EH (cell line): ENCODE measurements around the gene RUFY3.
"Not testable (repeated sequence)": the region's sequence is repeated elsewhere in the genome, so short reads cannot be mapped to it uniquely, and the experiment has no call there.

Experiments used
- DNase-seq: peaks from one replicate; pipeline ENCODE4 v3.0.0-alpha.2; 2015; ENCODE audit warnings: low read depth

RUFY3 gene, protein sequence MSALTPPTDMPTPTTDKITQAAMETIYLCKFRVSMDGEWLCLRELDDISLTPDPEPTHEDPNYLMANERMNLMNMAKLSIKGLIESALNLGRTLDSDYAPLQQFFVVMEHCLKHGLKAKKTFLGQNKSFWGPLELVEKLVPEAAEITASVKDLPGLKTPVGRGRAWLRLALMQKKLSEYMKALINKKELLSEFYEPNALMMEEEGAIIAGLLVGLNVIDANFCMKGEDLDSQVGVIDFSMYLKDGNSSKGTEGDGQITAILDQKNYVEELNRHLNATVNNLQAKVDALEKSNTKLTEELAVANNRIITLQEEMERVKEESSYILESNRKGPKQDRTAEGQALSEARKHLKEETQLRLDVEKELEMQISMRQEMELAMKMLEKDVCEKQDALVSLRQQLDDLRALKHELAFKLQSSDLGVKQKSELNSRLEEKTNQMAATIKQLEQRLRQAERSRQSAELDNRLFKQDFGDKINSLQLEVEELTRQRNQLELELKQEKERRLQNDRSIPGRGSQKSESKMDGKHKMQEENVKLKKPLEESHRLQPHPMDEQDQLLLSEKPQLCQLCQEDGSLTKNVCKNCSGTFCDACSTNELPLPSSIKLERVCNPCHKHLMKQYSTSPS

DNA sequence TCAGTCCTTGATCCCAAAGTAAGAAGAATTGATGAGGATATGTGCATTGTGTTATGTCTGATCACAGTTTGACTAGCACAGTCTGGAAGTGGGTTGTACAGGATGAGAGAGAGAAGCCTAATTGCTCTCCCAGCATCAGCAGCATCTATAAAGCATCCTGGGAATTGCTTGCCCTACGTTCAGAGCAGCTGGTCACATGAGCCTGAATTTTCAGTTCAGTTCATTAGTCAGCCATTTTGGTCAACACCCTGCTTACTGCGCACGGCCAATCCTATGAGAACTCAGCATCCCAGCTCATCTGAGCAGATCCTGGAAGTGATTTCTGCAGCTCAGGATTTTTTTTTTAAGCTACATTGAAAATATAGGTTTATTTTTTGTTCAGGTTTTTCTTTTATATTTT lies at the start of gene RUFY3:
TSS of gene RUFY3 (plus strand) at position 218 of the 400 bp plus-strand sequence. CDS start 610 bp downstream, outside the sequence.
- peak; percentile 96 for DNase-seq

DNA sequence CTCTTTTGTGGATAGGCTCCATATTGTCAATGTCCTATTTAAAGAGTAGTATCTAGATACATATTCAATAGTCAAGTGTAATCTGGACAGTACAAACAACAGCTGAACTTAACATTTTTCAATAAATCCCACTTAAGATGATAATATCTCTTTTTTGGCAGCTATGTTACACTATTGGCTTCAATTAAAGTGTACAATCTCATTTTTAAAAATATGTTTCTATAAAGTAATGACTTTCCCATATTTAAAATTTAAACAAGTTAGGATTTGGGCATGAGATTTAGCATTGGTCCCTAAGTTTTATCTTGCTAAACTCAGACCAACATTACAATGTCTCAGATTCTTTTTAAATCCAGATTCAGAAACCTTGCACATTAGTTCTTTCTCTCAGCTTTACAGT lies 47.6 kb upstream of the RUFY3 start:
- no peak for DNase-seq

DNA sequence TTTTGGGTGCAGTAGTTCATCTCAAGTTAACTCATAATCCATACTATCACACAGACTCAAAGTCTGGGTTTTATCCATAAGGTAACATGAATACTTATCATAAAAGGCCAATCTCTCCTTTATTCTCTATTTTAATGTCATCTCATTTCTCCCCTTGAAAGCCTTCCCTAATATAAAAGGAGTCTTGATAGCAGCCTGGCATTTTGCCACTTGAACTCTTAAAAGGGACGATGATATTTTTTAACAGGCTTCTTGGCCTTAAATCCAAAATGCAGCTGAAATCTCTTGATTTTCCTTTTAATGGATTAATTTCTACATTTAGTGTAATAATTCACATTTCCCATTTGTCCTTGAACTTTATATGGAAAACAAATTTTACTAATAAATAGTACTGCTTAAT lies 47.0 kb upstream of the RUFY3 start:
- DNase-seq = no peak

DNA sequence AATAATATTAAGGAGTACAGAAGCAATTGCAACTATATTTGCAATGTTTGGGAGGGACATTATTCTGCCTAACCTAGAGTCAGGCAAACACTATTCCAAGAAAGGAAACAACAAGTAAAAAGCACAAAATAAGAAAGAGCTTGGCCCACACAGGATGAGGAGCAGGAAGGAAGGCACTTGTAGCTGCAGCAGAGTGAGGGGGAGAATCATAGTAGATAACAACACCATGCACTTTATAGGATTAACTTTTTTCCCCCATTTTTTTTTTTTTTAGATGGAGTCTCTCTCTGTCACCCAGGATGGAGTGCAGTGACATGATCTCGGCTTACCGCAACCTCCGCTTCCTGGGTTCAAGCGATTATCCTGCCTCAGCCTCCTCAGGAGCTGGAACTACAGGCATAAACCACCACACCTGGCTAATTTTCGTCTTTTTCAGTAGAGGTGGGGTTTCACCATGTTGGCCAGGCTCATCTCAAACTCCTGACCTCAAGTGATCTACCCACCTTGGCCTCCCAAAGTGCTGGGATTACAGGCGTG lies 45.1 kb upstream of the RUFY3 start:
- DNase-seq = no peak

DNA sequence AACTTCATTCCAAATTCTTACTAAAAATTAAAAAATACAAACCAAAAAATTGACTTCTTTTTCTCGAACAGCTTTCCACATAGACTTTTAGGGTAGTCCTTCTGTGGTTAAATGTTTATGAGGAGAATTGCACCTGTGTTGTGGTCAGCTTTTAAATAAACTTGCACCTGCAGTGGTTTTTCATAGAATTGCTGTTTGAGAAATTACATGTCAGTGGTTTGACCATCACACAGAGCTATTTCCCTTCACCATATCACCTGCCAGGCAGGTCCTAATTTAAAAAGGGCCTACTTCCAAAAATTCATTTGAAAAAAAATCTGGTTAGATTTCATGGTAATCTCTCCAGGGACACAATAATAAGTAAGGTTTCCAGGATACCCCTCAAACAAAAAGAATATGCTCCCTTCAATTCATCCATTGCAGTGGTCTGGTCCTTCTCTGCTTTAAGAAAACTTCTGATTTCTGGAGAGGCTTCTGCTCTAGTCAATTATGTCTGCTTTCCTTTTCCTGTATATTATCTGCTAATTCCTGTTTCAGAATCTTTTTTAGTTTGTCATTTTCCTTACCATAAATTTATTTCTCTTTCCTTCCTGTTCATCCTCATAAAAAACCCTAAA lies 43.3 kb upstream of the RUFY3 start:
- DNase-seq = no peak

DNA sequence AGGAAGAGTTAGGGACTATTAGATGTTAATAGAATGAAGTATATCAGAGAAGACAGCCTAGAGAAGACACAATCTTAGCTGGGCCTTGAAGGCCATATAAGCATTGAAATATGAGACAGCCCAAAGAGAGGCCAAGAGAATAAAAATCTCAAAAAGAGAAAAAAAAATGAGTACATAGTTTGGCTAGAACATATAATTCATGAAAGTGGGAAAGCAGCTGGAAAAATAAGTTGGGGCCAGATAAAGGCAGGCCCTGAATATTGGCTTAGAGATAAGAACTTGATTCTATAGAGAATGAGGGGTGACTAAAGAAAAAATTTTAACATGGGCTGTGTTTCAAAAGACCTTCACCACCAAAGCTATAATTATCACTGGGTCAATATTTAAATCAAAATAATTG lies 40.8 kb upstream of the RUFY3 start:
- no peak for DNase-seq

DNA sequence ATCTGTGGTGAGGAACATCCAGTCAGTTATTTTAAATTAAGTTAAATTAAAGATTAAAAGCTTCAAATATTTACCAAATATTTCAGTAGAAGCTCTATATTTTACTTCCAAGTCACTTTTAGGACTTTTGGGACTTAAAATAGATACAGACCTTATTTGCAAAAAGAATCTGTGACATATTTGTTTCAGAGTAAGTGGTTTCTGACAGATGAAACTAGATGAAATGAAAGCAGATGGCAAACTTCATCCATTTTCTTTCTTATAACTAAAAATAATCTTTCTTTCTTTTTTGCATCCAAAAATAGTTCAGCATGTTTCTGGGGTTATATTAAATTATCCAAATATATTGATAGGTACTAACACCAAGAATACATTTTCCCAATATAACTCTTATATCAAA lies 40.1 kb upstream of the RUFY3 start:
- no peak for DNase-seq

DNA sequence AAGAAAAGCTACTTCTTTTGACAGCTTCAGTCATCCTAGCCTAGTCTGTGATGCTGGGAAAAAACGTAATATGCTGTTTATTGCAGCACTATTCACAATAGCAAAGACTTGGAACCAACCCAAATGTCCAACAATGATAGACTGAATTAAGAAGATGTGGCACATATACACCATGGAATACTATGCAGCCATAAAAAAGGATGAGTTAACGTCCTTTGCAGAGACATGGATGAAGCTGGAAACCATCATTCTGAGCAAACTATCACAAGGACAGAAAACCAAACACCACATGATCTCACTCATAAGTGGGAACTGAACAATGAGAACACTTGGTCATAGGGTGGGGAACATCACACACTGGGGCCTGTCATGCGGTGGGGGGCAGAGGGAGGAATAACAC lies 39.6 kb upstream of the RUFY3 start:
- not testable (repeated sequence) for DNase-seq

DNA sequence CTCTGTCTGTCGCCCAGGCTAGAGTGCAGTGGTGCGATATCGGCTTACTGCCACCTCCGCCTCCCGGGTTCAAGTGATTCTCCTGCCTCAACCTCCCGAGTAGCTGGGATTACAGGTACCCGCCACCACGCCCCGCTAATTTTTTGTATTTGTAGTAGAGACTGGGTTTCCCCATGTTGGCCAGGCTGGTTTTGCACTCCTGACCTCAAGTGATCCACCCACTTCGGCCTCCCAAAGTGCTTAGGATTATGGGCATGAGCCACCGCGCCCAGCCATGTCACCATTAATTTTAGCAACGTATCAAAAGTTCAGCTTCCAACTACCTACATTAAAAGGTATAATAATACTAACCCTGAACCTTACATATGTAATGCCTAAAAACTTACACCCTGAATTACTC lies 34.4 kb upstream of the RUFY3 start:
- DNase-seq = no peak

DNA sequence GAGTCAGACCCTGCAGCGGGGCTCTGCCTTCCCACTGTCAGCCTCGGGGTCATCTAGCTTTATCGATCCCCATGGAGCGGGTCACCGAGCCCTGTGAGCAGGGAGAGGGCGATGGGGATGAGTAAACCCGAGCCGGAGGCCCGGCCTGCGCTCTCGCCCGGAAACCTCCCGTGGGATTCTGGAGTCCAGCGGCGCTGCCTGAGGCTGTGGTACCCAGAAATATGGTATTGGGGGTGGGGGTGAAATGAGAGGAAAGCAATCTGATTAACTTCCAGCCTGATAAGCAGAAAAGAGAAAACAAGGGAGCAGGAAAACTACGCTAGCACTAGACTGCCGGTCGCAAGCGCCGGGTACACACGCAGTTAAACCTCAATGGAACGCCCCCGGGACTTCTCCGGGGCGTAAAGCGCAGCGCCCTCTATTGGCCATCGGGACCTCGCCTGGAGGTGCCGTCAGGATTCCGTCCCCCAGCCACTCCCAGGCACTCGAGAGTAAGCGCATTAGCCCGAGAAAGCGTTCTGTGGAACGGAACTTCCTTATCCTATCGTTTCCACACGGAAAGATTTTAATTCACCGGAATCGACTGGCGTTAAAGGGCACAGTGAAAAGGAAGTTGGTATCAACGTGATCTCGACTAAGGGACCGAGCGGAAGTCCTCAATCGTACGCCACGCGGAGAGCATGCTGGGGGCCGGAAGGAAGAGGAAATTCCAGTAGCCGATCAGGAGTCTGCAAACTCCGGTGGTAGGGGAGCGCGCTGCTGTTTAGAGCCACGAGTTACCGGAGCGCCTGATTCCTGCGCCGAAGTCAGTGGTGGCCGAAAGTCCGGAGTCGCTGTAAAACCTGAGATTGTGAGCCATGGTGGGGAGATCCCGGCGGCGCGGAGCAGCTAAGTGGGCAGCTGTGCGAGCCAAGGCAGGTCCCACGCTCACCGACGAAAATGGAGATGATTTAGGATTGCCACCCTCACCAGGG lies 33.7 kb upstream of the RUFY3 start, which contains the start of gene UTP3:
TSS of gene UTP3 (plus strand) at position 712 of the 974 bp plus-strand sequence. CDS start at position 858, 146 bp downstream.
- DNase-seq = peak; percentile 99

DNA sequence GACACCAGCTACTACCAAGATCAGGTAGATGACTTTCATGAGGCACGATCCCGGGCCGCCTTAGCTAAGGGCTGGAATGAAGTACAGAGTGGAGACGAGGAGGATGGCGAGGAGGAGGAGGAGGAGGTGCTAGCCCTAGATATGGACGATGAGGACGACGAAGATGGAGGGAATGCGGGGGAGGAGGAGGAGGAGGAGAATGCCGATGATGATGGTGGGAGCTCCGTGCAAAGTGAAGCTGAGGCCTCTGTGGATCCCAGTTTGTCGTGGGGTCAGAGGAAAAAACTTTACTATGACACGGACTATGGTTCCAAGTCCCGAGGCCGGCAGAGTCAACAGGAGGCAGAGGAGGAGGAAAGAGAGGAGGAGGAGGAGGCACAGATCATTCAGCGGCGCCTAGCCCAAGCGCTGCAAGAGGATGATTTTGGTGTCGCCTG lies 33.0 kb upstream of the RUFY3 start:
- peak; percentile 31 for DNase-seq

DNA sequence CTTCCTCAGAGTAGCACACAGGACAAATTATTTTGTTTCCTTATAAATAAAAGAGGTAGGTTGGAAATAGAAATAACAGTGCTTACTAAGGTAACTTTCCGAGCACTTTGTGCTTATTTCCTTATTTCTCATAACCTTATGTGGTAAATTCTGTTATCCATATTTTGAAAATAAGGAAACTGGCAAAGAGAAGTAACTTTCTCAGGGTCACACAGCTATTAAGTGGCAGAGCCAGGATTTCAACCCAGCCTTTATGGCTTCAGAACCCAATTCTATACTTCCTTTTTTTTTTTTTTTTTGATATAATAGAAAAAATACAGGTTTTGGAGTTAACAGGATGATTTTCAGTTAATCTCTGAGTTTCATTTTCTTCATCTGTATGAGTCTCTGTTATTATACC lies 30.1 kb upstream of the RUFY3 start:
- DNase-seq = no peak

DNA sequence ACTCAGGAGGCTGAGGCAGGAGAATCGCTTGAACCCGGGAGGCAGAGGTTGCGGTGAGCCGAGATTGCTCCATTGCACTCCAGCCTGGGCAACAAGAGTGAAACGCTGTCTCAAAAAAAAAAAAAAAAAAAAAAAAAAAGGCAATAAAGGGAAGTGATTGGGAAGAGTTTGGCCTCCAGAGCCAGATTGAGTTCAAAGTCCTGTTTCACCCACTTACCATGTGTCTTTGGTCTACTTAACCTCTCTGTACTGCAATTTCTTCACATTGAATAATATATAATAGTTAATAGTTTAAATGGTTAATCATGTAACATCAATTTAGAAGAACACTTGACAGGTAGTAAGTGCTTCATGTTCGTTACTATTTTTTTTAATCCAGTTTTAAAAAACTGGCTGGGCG lies 27.1 kb upstream of the RUFY3 start:
- DNase-seq = not testable (repeated sequence)

DNA sequence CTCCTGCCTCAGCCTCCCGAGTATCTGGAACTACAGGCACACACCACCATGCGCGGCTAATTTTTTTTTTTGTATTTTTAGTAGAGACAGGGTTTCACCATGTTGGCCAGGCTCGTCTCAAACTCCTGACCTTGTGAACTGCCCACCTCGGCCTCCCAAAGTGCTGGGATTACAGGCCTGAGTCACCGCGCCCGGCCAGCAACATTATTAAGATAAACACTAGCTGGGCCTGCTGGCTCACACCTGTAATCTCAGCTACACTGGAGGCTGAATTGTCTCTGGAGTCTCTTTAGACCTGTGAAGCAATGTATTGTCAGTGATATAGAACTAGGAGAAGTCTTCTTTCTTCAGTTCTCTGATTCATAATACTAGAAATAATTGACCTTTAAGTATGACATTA lies 23.3 kb upstream of the RUFY3 start:
- not testable (repeated sequence) for DNase-seq

DNA sequence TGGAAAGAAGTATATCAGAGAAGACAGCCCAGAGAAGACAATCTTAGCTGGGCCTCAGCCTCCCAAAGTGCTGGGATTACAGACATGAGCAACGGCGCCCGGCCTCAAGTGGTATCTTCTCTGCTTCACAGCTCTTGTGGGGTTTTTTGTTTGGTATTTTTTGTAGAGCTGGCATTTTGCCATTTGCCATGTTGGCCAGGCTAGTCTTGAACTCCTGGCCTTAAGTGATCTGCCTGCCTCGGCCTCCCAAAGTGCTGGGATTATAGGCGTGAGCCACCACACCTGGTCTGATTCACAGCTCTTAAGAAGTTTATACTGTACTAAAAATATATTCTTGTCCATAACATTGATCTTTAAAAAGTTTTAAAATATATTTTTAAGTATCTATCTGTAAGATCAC lies 21.1 kb upstream of the RUFY3 start:
- DNase-seq = no peak

DNA sequence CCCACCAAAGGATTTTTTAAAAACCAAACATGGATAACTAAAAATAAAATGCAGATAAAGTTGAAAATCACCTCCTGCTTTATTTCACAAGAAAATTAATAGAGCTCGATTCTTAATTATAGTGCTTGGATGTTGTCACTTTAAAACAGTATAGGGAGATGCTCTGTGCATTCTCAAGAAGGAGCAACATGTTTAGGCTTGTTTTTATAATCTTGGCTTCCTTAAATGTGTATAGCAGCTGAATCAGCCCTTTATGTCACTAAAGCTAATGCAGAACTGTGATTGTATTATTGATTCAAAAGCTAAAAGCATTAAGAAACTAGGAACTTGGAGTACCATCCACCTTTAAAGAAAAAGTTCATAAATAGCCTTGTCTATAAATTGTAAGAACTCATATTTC lies 20.5 kb upstream of the RUFY3 start:
- DNase-seq = no peak

DNA sequence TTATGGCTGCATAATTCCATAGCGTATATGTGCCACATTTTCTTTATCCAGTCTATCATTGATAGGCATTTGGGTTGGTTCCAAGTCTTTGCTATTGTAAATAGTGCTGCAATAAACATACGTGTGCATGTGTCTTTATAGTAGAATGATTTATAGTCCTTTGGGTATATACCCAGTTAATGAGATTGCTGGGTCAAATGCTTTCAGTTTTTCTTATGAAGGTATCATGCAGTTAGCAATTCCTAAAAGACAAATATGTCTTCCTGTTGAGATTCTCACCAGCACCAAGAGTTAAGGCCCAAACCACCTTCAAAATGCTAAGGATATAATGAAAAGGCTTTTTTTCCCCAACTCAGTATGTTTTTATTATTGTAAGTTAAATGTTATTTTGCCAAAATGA lies 19.2 kb upstream of the RUFY3 start:
- DNase-seq = not testable (repeated sequence)

DNA sequence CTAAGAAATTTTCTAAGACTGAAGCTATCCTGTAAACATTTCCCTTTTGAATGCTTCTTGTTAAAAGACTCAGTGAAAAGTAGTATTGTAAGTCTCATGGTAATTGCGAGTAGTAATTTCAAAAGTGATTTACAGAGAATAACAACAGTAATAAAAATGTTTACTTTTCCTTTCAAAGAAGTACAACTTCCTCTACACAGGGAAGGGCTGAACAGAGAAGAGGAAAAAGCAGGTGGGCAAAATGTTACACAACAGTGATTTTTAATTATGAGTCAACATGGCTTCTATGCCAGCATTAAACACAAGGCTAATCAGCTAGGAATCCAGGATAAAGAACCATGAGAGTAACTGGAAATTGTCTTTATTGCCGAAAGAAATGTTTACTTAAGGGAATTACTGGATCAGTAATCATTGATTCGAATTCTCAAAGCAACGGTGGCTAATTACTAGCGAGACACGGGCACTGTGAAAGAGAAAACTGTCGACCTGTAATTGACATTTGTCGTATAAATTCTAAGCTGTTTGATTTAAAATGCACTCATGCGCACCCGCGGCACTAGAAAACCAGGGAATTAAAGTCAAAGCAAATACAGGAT lies 18.0 kb upstream of the RUFY3 start:
- DNase-seq = peak; percentile 64

DNA sequence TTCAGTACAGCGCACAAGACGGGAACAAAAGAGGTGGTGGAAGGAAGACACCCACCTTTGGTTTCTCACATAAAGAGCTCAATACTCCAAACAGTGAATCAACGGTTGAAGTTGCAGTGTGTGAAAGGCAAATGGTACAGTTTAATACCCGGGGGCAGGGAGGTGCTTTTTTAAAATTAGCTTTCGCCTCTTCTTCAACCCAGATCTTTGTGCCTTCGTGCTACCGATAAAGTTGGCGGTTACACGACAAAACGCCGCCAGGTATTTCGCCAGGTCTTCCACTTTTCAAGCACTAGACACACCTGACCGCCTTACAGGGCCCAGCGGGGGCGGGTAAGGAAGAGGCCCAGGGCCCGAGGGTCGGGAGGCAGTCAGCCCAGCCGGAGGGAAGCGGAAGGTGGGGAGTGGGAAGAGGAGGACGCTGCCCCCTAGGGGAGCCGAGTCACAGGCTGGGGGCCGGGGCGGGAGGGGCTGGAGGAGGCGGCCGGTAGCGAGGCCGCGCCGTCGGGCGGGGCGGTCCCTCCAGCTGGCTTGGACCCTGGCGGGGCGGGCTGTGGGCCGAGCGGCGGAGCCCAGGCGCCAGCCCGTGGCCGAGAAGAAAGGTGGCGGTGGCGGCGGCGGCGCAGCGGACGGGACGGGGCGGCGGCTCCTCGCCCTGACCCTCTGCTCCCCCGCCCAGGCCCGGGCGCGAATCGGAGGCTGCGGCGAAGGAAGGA lies 17.4 kb upstream of the RUFY3 start:
- peak; percentile 74 for DNase-seq

DNA sequence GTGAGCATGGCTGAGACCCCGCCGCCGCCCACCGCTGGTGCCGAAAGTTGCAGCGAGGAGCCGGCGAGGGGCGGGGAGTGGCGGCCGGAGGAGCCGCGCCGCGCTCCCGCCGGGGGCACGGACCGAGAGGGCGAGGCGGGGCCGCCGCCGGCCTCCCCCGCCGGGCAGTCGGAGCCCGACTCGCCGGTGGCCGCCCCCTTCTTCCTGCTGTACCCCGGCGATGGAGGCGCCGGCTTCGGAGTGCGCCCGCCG lies 16.9 kb upstream of the RUFY3 start:
- no peak for DNase-seq
